GM23338 (cell line): Measurements from ENCODE around the gene LZTS3. TPM values are rescaled to one million over a fixed set of nuclear protein-coding genes. Genes with fewer than 3 reads are reported as not detected.

ENCODE experiments used
- STAT1 ChIP-seq: IDR thresholded peaks from one replicate; pipeline ENCODE4 v1.6.1; 2016; ENCODE audit warnings: antibody characterized with exemption; ENCODE audit not compliant: unreplicated experiment
- ZNF331 ChIP-seq: fragments of 250-450 bp; sonication (Bioruptor Pico); IDR thresholded peaks from 2 replicates; pipeline ENCODE4 v1.5.0; 2020; ENCODE audit warnings: low read depth, mild to moderate bottlenecking, moderate library complexity
- polyA plus RNA-seq: library from polyadenylated mRNA; unstranded; fragments of >200 nt; fragmentation: Nextera tagmentation; extraction: Ambion mirVana; gene quantifications from 2 replicates; pipeline ENCODE4 v1.2.1, GENCODE V29; 2016
- total RNA-seq: library from RNA; depleted of rRNA; stranded (reverse); fragments of >200 nt; shearing (Covaris generic); gene quantifications from 2 replicates; pipeline ENCODE4 v1.2.3, GENCODE V29; 2014
- TF ChIP-seq, protein P1 (sequence below): fragments of 250-450 bp; sonication (Bioruptor Pico); IDR thresholded peaks from 2 replicates; pipeline ENCODE4 v1.5.0; 2020; ENCODE audit warnings: mild to moderate bottlenecking, moderate library complexity
- TF ChIP-seq, protein P2 (sequence below), 2 experiments: fragments of 200-600 bp in 1 of 2; sonication (generic) in 1 of 2; conservative IDR thresholded peaks; 2 replicates each; pipeline versions ENCODE4 v1.5.1 to v1.6.1; 2016 to 2017; ENCODE audit warnings: antibody characterized with exemption in 2 of 2, low read depth in 2 of 2, mild to moderate bottlenecking in 2 of 2, moderate library complexity in 1 of 2

The LZTS3 gene
- total and polyA plus RNA-seq, 2 experiments from 2014 or later: 9.7 to 40.7 TPM

DNA sequence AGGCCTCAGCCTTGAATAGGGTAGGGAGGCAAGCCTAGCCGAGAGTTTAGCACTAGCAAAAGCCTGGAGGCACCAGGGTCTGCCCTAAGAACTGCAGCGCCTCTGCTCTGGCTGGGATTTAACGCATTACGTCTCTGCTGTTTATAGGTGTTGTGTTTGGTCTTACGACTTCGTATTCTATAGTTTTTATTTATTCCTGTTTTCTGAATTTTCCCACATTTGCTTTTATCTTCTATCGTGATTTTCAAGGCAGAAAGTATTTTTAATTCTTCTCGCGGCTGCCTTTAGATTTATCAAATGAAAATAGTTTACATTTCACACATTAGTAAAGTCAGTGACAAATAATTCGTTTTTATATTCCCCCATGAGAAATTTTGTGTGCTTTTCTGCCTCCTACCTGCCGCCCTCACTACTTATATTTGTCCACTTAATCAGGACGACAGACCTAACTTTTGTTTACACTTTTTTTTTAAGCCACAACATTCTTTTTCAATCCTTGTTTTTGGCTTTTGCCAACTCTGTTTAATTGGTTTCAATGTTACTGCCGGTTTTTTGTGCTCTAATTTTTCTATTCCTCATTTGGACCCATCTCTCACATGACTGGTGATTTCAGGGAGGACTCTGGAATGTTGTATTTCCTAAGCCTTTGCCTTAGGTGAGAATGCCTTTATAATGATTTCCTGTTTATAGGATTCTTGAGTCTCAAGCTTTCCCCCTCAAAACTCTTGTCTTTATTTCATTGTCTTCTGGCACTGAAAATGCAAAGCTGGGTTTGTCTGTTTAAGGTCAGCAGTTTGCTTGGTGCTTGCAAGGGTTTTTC is 1.3 kb upstream of the LZTS3 start (continued):
- TF ChIP-seq, protein P1, sequence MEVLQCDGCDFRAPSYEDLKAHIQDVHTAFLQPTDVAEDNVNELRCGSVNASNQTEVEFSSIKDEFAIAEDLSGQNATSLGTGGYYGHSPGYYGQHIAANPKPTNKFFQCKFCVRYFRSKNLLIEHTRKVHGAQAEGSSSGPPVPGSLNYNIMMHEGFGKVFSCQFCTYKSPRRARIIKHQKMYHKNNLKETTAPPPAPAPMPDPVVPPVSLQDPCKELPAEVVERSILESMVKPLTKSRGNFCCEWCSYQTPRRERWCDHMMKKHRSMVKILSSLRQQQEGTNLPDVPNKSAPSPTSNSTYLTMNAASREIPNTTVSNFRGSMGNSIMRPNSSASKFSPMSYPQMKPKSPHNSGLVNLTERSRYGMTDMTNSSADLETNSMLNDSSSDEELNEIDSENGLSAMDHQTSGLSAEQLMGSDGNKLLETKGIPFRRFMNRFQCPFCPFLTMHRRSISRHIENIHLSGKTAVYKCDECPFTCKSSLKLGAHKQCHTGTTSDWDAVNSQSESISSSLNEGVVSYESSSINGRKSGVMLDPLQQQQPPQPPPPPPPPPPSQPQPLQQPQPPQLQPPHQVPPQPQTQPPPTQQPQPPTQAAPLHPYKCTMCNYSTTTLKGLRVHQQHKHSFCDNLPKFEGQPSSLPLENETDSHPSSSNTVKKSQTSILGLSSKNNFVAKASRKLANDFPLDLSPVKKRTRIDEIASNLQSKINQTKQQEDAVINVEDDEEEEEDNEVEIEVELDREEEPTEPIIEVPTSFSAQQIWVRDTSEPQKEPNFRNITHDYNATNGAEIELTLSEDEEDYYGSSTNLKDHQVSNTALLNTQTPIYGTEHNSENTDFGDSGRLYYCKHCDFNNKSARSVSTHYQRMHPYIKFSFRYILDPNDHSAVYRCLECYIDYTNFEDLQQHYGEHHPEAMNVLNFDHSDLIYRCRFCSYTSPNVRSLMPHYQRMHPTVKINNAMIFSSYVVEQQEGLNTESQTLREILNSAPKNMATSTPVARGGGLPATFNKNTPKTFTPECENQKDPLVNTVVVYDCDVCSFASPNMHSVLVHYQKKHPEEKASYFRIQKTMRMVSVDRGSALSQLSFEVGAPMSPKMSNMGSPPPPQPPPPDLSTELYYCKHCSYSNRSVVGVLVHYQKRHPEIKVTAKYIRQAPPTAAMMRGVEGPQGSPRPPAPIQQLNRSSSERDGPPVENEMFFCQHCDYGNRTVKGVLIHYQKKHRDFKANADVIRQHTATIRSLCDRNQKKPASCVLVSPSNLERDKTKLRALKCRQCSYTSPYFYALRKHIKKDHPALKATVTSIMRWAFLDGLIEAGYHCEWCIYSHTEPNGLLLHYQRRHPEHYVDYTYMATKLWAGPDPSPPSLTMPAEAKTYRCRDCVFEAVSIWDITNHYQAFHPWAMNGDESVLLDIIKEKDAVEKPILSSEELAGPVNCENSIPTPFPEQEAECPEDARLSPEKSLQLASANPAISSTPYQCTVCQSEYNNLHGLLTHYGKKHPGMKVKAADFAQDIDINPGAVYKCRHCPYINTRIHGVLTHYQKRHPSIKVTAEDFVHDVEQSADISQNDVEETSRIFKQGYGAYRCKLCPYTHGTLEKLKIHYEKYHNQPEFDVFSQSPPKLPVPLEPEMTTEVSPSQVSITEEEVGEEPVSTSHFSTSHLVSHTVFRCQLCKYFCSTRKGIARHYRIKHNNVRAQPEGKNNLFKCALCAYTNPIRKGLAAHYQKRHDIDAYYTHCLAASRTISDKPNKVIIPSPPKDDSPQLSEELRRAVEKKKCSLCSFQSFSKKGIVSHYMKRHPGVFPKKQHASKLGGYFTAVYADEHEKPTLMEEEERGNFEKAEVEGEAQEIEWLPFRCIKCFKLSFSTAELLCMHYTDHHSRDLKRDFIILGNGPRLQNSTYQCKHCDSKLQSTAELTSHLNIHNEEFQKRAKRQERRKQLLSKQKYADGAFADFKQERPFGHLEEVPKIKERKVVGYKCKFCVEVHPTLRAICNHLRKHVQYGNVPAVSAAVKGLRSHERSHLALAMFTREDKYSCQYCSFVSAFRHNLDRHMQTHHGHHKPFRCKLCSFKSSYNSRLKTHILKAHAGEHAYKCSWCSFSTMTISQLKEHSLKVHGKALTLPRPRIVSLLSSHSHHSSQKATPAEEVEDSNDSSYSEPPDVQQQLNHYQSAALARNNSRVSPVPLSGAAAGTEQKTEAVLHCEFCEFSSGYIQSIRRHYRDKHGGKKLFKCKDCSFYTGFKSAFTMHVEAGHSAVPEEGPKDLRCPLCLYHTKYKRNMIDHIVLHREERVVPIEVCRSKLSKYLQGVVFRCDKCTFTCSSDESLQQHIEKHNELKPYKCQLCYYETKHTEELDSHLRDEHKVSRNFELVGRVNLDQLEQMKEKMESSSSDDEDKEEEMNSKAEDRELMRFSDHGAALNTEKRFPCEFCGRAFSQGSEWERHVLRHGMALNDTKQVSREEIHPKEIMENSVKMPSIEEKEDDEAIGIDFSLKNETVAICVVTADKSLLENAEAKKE (CRISPR knock-in tag): no peak
- TF ChIP-seq STAT1 (no peak), ZNF331 (no peak)
- TF ChIP-seq, protein P2, sequence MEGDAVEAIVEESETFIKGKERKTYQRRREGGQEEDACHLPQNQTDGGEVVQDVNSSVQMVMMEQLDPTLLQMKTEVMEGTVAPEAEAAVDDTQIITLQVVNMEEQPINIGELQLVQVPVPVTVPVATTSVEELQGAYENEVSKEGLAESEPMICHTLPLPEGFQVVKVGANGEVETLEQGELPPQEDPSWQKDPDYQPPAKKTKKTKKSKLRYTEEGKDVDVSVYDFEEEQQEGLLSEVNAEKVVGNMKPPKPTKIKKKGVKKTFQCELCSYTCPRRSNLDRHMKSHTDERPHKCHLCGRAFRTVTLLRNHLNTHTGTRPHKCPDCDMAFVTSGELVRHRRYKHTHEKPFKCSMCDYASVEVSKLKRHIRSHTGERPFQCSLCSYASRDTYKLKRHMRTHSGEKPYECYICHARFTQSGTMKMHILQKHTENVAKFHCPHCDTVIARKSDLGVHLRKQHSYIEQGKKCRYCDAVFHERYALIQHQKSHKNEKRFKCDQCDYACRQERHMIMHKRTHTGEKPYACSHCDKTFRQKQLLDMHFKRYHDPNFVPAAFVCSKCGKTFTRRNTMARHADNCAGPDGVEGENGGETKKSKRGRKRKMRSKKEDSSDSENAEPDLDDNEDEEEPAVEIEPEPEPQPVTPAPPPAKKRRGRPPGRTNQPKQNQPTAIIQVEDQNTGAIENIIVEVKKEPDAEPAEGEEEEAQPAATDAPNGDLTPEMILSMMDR (conservative IDR thresholded peaks at IDR 0.05; ENCODE audit: low read depth in 2 of 2): no peak
